Mesendoderm (in vitro differentiated cells): ENCODE results near the gene ZBTB46.

ENCODE experiments used
- DNase-seq: peaks from one replicate; pipeline ENCODE4 v3.0.0; 2013
- H2AK5ac ChIP-seq: 2 replicates; pipeline ENCODE4 v1.6.1; 2013; ENCODE audit warnings: low read length, inconsistent platforms
- H2BK120ac ChIP-seq: 2 replicates; pipeline ENCODE4 v1.6.1; 2013; ENCODE audit warnings: low read depth, mild to moderate bottlenecking, low read length, moderate library complexity, mixed read lengths
- H2BK15ac ChIP-seq: replicated peaks from 2 replicates; pipeline ENCODE4 v1.6.1; 2013; ENCODE audit warnings: low read depth, mild to moderate bottlenecking, moderate library complexity
- H2BK5ac ChIP-seq: 2 replicates; pipeline ENCODE4 v1.6.1; 2013; ENCODE audit warnings: low read length, inconsistent platforms
- H3K18ac ChIP-seq: 2 replicates; pipeline ENCODE4 v1.6.1; 2013; ENCODE audit warnings: mild to moderate bottlenecking, low read length, mixed read lengths
- H3K23ac ChIP-seq: one replicate; pipeline ENCODE4 v1.6.1; 2013; ENCODE audit warnings: low read length
- H3K27ac ChIP-seq: 2 replicates; pipeline ENCODE4 v1.5.1; 2013; ENCODE audit warnings: low read depth, mild to moderate bottlenecking, inconsistent platforms, low read length, moderate library complexity
- H3K27me3 ChIP-seq: 2 replicates; pipeline ENCODE4 v1.6.1; 2013; ENCODE audit warnings: low read length, control low read depth, mild to moderate bottlenecking, inconsistent platforms; ENCODE audit not compliant: insufficient read depth, poor library complexity
- H3K36me3 ChIP-seq: 2 replicates; pipeline ENCODE4 v1.6.1; 2013; ENCODE audit warnings: low read length, inconsistent platforms; ENCODE audit not compliant: control insufficient read depth, insufficient read depth
- H3K4ac ChIP-seq: one replicate; pipeline ENCODE4 v1.6.1; 2013; ENCODE audit warnings: low read depth, mild to moderate bottlenecking, low read length, moderate library complexity
- H3K4me1 ChIP-seq: 2 replicates; pipeline ENCODE4 v1.6.1; 2013; ENCODE audit warnings: low read depth, low read length, inconsistent platforms; ENCODE audit not compliant: control insufficient read depth
- H3K4me2 ChIP-seq: 2 replicates; pipeline ENCODE4 v1.6.1; 2013; ENCODE audit warnings: low read length
- H3K4me3 ChIP-seq: 2 replicates; pipeline ENCODE4 v1.5.1; 2013; ENCODE audit warnings: mild to moderate bottlenecking, low read length
- H3K56ac ChIP-seq: one replicate; pipeline ENCODE4 v1.6.1; 2013; ENCODE audit warnings: low read length
- H3K79me1 ChIP-seq: 2 replicates; pipeline ENCODE4 v1.6.1; 2013; ENCODE audit warnings: low read length, inconsistent platforms
- H3K79me2 ChIP-seq: 2 replicates; pipeline ENCODE4 v1.6.1; 2013; ENCODE audit warnings: mild to moderate bottlenecking, low read length; ENCODE audit not compliant: control insufficient read depth, insufficient read depth
- H3K9ac ChIP-seq: 2 replicates; pipeline ENCODE4 v1.6.1; 2013; ENCODE audit warnings: low read length, inconsistent platforms
- H4K5ac ChIP-seq: one replicate; pipeline ENCODE4 v1.6.1; 2013; ENCODE audit warnings: low read length
- H4K8ac ChIP-seq: one replicate; pipeline ENCODE4 v1.6.1; 2013; ENCODE audit warnings: low read depth, mild to moderate bottlenecking, control low read depth, low read length, moderate library complexity
- WGBS: extraction: QIAGEN DNeasy Blood & Tissue Kit; methylation state at CpG from one replicate; pipeline ENCODE4 v1.1.7; 2013; ENCODE audit warnings: low lambda C conversion rate, missing lambda C conversion rate; ENCODE audit not compliant: insufficient coverage; ENCODE audit errors: extremely low coverage; 5-methylcytosine and 5-hydroxymethylcytosine counted together

The ZBTB46 gene

GRCh38 chr20:63836458-63837344 is 5.6 kb upstream of the ZBTB46 start:
- Histone ChIP-seq H3K27me3 (no peaks in the 10 kb centered on the region), H3K56ac (no peak overlapping the region), H2BK5ac (no peak overlapping the region), H4K8ac (no peak overlapping the region), H4K5ac (no peak overlapping the region), H2BK15ac (no peak overlapping the region), H3K4ac (no peak overlapping the region), H3K23ac (no peak overlapping the region), H3K4me2 (no peak overlapping the region), H3K27ac (no peak overlapping the region), H2BK120ac (no peak overlapping the region), H3K9ac (no peak overlapping the region), H3K36me3 (no peaks in the 10 kb centered on the region), H3K79me2 (no peaks in the 10 kb centered on the region), H2AK5ac (no peak overlapping the region), H3K4me3 (no peak overlapping the region), H3K4me1 (peaks cover 5% of the 10 kb centered on the region), H3K18ac (no peak overlapping the region), H3K79me1 (no peaks in the 10 kb centered on the region)
- DNase-seq = no peak
- no CpG with 5 or more reads among the region's 27 CpGs for WGBS

DNA sequence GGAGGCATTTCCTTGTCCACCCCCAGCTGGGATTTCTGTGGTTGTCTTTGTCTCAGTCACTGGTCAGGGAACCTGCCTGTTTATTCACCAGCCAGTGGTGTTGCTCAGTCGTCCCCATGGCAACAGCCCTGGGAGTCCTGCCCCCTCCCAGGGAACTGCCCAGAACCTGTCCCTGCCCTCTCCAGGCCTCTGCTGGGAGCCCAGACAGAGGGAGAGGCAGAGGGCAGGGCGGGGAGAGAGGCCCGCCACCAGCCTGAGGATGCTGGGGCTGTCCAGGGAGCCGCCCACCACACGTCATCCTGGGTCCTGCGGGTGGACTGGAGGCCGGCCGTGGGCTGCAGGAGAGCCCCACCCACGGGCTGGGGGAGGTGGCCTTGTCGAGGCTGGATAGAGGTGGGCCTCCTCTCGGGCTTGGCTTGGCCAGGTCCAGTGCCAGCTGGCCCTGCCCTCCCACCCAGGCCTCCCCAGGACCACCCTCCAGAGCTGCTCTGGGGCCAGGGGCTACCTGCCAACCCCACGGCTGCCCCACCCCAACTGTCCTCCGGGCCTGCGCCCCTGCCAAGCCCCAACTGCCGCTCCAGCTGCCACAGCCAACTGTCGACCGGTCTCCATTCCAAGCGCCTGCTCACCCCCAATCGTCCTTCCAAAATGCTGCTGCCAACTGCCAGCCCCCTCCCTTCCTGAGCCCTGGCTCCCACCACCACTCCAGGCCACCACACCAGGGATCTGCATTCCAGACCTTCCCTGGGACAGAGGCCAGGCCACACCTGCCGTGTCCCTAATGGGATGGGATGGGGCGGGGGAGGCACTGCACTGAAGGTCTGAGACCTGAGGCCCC is 4.2 kb upstream of the ZBTB46 start:
- WGBS = no CpG with 5 or more reads among the region's 21 CpGs
- H3K9ac ChIP-seq = peak overlapping the region; percentile 23
- H4K5ac ChIP-seq = no peak overlapping the region
- H3K4ac ChIP-seq = no peak overlapping the region
- H3K79me1 ChIP-seq = no peaks in the 10 kb centered on the region
- H3K4me3 ChIP-seq = no peak overlapping the region
- H2BK5ac ChIP-seq = no peak overlapping the region
- peak overlapping the region; percentile 4 for H3K4me2 ChIP-seq
- H3K4me1 ChIP-seq = peaks cover 5% of the 10 kb centered on the region
- H3K79me2 ChIP-seq = no peaks in the 10 kb centered on the region
- no peaks in the 10 kb centered on the region for H3K36me3 ChIP-seq
- peak; percentile 99 for DNase-seq
- no peak overlapping the region for H3K23ac ChIP-seq
- H2BK120ac ChIP-seq = no peak overlapping the region
- no peak overlapping the region for H2AK5ac ChIP-seq
- H3K27ac ChIP-seq = no peak overlapping the region
- H3K27me3 ChIP-seq = no peaks in the 10 kb centered on the region
- no peak overlapping the region for H2BK15ac ChIP-seq
- no peak overlapping the region for H4K8ac ChIP-seq
- H3K56ac ChIP-seq = peak overlapping the region; percentile 17
- H3K18ac ChIP-seq = no peak overlapping the region

DNA sequence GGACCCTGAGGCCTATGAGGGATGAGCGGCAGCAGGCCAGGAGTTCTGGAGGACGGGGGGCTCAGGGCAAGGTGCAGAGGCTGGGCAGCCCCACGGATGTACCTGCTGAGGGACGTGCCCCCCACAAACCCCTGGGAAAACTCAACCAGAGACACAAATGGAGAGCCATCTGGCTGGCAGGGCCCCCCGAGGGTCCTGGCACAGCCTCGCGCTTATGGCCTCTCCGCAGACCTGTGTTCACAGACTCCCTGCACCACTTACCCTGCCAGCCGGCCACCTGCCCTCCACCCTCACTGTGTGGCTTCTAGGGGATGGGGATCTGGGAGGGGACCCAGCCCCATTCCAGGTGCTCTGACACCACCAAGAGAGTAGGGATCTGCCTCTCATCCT is 3.4 kb upstream of the ZBTB46 start:
- H3K27ac ChIP-seq = no peak overlapping the region
- H2BK120ac ChIP-seq = no peak overlapping the region
- WGBS = no CpG with 5 or more reads among the region's 9 CpGs

DNA sequence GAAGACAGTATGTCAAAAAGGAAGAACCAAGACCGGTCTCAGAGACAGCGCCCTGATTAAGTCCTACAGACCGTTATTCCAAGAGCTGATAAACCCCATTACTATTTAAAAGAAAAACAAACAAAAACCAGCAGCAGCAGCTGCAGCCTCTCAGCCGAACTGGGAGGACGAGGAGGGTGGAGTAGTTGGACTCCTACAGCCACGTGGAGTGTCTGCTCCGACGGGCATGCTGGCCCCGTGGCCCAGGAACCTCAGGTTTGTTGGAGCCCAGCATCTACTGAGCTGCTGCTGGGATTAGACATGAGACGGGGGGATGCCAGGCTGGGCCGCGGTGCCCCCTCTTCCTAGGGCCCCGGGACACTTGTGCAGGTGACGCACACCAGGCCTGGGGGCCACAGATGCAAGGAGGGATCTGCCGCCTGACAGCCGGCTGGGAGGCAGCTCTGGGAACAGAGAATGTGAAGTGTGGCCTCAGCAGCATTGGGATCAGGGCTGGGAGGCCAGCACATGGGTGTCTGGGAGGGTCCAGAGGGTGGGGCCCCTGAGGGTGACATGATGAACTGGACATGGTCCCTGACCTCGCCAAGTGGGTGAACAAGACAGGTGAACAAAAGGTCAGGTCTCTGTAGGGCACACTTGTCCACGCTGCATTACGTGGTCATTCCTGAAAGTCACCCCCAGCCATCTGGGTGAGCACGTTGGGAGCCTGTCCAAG is 2.9 kb upstream of the ZBTB46 start:
- no peaks in the 10 kb centered on the region for H3K27me3 ChIP-seq
- H3K4me1 ChIP-seq = peaks cover 9% of the 10 kb centered on the region
- H2AK5ac ChIP-seq = no peak overlapping the region
- no peak overlapping the region for H3K9ac ChIP-seq
- H4K8ac ChIP-seq = no peak overlapping the region
- no CpG with 5 or more reads among the region's 20 CpGs for WGBS
- H3K4me3 ChIP-seq = no peak overlapping the region
- no peak overlapping the region for H2BK5ac ChIP-seq
- no peak overlapping the region for H3K56ac ChIP-seq
- peaks cover 7% of the 10 kb centered on the region for H3K79me2 ChIP-seq
- H3K4me2 ChIP-seq = no peak overlapping the region
- no peak overlapping the region for H3K27ac ChIP-seq
- no peak overlapping the region for H3K23ac ChIP-seq
- H3K36me3 ChIP-seq = no peaks in the 10 kb centered on the region
- H2BK15ac ChIP-seq = no peak overlapping the region
- no peak overlapping the region for H4K5ac ChIP-seq
- peaks cover 4% of the 10 kb centered on the region for H3K79me1 ChIP-seq
- no peak overlapping the region for H3K4ac ChIP-seq
- no peak for DNase-seq
- H2BK120ac ChIP-seq = no peak overlapping the region
- no peak overlapping the region for H3K18ac ChIP-seq

More for the DNA sequence above, 3.4 kb upstream of the ZBTB46 start:
- Histone ChIP-seq H3K9ac (no peak overlapping the region), H3K79me2 (peaks cover 1% of the 10 kb centered on the region), H2BK5ac (no peak overlapping the region), H2AK5ac (no peak overlapping the region), H2BK15ac (no peak overlapping the region), H3K18ac (no peak overlapping the region), H3K36me3 (no peaks in the 10 kb centered on the region), H3K23ac (no peak overlapping the region), H3K27me3 (no peaks in the 10 kb centered on the region), H3K4me2 (no peak overlapping the region), H4K5ac (no peak overlapping the region), H3K56ac (peak overlapping the region; percentile 44), H3K4me1 (peaks cover 7% of the 10 kb centered on the region), H3K4me3 (no peak overlapping the region), H3K79me1 (no peaks in the 10 kb centered on the region), H4K8ac (no peak overlapping the region), H3K4ac (no peak overlapping the region)
- no peak for DNase-seq

GRCh38 chr20:63831993-63832686 is 1.1 kb upstream of the ZBTB46 start:
- peaks cover 18% of the 10 kb centered on the region for H3K79me2 ChIP-seq
- H3K79me1 ChIP-seq = peaks cover 12% of the 10 kb centered on the region
- H3K9ac ChIP-seq = peak overlapping the region; percentile 68
- peak overlapping the region; percentile 74 for H3K56ac ChIP-seq
- H3K18ac ChIP-seq = peak overlapping the region; percentile 70
- H2AK5ac ChIP-seq = no peak overlapping the region
- H2BK15ac ChIP-seq = no peak overlapping the region
- no peak overlapping the region for H3K23ac ChIP-seq
- H3K4ac ChIP-seq = peak overlapping the region; percentile 43
- H3K4me1 ChIP-seq = peaks cover 9% of the 10 kb centered on the region
- no peak overlapping the region for H3K27ac ChIP-seq
- WGBS = no CpG with 5 or more reads among the region's 76 CpGs
- no peaks in the 10 kb centered on the region for H3K27me3 ChIP-seq
- H3K4me3 ChIP-seq = peak overlapping the region; percentile 19
- no peak overlapping the region for H4K5ac ChIP-seq
- no peak overlapping the region for H4K8ac ChIP-seq
- H3K4me2 ChIP-seq = peak overlapping the region; percentile 84
- H2BK5ac ChIP-seq = no peak overlapping the region
- DNase-seq = peak; percentile 63
- H2BK120ac ChIP-seq = no peak overlapping the region
- H3K36me3 ChIP-seq = no peaks in the 10 kb centered on the region
